HUES48 (cell line): ENCODE data around the gene ANAPC1.
"Not testable (repeated sequence)": the region's sequence is repeated elsewhere in the genome, so short reads cannot be mapped to it uniquely, and the experiment has no call there.

ENCODE experiments used
- H3K27ac ChIP-seq: one replicate; pipeline ENCODE4 v1.7.0; 2013; ENCODE audit warnings: low read depth, low read length, inconsistent platforms
- H3K27me3 ChIP-seq: 2 replicates; pipeline ENCODE4 v1.6.1; 2013; ENCODE audit warnings: mild to moderate bottlenecking, low read length; ENCODE audit not compliant: control insufficient read depth, insufficient read depth
- H3K36me3 ChIP-seq: 2 replicates; pipeline ENCODE4 v1.6.1; 2013; ENCODE audit warnings: low read length; ENCODE audit not compliant: control insufficient read depth, insufficient read depth
- H3K4me1 ChIP-seq: 2 replicates; pipeline ENCODE4 v1.6.1; 2013; ENCODE audit warnings: mild to moderate bottlenecking, low read length; ENCODE audit not compliant: control insufficient read depth, insufficient read depth
- H3K4me3 ChIP-seq: 2 replicates; pipeline ENCODE4 v1.5.1; 2013; ENCODE audit warnings: mild to moderate bottlenecking, low read depth, low read length
- H3K9ac ChIP-seq: 2 replicates; pipeline ENCODE4 v1.6.1; 2013; ENCODE audit warnings: mild to moderate bottlenecking, low read depth, low read length, moderate library complexity
- H3K9me3 ChIP-seq: 2 replicates; pipeline ENCODE4 v1.6.1; 2013; ENCODE audit warnings: low read length; ENCODE audit not compliant: control insufficient read depth, insufficient read depth

Gene ANAPC1

DNA sequence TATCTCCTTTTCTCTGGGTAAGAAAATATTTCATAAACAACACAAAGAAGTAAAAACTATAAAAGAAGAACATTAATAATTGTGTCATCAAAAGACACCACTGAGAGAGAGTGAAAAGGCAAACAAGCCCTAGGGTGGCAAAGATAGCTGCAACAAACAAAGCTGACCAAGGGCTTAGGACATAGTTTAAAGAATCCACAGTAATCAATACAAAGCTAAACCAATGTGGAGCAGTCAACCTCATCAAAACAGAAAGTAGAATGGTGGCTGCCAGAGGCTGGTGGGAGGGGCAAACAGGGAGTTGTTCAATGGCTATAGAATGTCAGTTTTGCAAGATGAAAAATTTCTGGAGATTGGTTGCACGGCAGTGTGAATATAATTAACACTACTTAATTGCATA is 93.4 kb downstream of the ANAPC1 start:
- not testable (repeated sequence) for H3K4me1 ChIP-seq, H3K9ac ChIP-seq, H3K9me3 ChIP-seq, H3K36me3 ChIP-seq, H3K4me3 ChIP-seq, H3K27ac ChIP-seq, H3K27me3 ChIP-seq

DNA sequence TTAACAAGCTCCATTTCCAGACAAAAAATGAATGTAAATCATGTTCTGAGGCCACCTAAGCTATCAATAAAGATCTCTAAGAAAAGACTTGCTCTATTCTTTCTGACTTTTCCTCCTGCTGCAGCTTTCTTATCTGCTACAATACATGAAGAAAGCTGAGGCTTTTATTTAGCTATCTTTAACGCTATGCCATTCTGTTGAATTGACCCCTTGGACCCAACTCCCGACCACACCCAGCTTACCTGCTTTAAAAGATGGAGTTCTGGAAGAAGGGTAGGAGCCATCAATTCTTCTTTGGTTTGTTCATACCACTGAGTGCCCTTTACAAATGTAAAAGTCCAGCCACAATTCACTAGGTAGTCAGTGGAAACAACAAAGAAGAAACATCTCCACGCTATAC is 99.9 kb downstream of the ANAPC1 start:
- H3K9ac ChIP-seq, H3K4me3 ChIP-seq, H3K27me3 ChIP-seq: not testable (repeated sequence)

DNA sequence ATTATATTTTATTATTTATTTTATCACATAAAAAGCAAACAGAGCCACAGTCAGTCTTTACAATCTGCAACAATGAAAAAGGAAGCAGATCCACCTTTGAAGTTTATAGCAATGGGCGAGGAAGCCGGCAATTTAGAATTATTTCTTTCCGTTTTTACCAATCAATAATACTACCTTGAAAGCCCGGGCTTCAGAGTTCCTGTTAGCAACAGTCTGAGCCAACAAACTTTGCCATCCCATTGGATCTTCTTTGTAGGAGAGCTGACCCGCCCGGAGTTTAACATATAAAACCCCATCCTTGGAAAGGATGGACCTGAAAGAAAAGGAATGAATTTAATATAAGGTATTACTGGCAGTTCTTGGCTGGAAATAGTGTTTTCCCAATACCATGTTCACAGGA is 101.8 kb downstream of the ANAPC1 start:
- not testable (repeated sequence) for H3K9ac ChIP-seq, H3K27me3 ChIP-seq, H3K9me3 ChIP-seq, H3K36me3 ChIP-seq, H3K4me1 ChIP-seq, H3K27ac ChIP-seq, H3K4me3 ChIP-seq

More for the DNA sequence above, 99.9 kb downstream of the ANAPC1 start:
- peaks cover 13% of the 10 kb centered on the region for H3K36me3 ChIP-seq
- not testable (repeated sequence) for H3K27ac ChIP-seq, H3K4me1 ChIP-seq, H3K9me3 ChIP-seq

DNA sequence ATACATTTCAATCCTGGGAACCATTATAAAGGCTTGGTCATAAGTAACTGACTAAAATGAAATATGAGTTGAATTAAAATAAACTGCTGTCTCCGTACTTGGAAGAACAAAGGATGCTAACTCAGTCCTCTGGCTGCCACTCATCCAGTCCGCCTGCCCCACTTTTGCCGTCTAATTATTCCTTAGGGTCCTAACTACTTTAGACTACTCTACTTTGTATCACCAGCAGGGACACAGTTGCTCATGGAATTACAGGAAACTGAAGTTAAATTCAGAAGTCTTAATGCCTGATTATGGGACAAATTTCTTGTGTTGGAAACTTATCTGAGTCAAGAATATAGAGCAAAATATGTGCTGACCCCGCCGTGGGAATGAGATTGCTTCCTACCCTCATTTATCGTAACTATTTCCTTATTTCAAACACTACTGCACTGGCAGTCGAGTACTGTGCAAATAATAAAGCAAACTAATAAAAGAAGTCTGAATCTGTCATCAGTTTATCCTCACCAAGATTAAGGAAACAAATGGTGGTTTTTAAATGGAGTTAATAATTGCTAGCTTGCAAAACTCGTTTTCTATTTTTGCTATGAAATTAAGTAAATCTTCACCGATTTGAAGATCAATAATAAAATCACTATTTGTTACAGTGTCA is 102.4 kb downstream of the ANAPC1 start:
- H3K4me1 ChIP-seq, H3K4me3 ChIP-seq, H3K9me3 ChIP-seq, H3K27me3 ChIP-seq, H3K36me3 ChIP-seq, H3K9ac ChIP-seq, H3K27ac ChIP-seq: not testable (repeated sequence)

DNA sequence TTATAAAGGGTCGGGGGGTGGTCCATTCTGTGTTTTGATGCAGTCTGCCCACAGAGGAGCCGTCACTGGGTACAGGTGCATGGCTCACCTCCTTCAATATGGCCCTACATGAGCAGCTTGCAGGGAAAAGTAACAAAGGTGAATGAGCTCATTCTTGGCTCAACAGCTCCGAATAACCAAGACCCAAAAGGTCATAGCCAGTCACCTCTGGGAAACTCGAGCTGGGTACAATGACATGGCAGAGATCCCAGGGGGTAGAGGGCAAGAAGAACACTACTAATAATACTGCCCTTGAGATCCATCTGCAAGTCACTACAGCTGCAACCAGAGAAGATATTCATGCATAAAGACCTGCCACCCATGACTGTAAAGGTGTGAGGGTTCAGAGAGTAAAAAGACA is 106.8 kb downstream of the ANAPC1 start:
- H3K27me3 ChIP-seq, H3K27ac ChIP-seq, H3K9me3 ChIP-seq, H3K4me1 ChIP-seq, H3K4me3 ChIP-seq, H3K9ac ChIP-seq, H3K36me3 ChIP-seq: not testable (repeated sequence)

DNA sequence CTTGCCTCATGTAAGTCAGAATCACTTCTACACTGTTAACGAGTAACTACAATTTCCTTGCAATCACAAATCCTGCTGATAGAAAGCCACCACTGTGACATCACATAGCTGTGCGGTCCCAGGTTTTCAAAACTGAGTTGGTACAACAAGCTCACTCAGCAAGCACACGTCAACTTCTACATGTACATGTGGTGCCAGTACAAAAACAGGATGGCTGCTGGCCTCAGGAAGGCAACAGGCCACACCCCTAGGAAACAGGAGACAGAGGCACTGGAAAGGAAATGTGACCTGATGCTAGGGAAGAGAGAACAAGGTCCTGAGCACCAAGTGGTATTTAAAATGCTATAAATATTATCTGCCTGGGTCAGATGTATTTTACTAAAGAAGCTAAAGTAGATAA is 107.7 kb downstream of the ANAPC1 start:
- not testable (repeated sequence) for H3K4me1 ChIP-seq, H3K36me3 ChIP-seq, H3K9me3 ChIP-seq, H3K27me3 ChIP-seq, H3K9ac ChIP-seq, H3K27ac ChIP-seq, H3K4me3 ChIP-seq

DNA sequence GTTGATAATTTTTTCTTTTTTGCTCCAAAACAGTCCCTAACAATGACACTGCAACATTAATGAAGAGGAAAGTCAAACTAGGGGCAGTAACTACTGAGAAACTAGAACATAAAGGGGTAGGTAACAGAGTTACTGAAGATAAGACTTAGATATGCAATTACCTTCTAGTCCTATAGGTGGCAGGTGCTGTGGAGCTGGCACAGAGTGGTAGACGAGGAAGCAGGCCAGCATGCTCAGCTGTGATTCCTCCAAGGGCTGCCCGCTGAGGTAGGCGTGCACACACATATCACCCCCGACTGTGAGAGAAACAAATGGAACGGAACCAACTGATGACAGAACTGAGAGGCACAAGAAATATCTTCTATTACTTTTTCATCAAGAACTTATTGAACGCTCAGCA is 111.8 kb downstream of the ANAPC1 start:
- not testable (repeated sequence) for H3K4me3 ChIP-seq, H3K9me3 ChIP-seq, H3K27ac ChIP-seq, H3K4me1 ChIP-seq, H3K9ac ChIP-seq, H3K36me3 ChIP-seq, H3K27me3 ChIP-seq

DNA sequence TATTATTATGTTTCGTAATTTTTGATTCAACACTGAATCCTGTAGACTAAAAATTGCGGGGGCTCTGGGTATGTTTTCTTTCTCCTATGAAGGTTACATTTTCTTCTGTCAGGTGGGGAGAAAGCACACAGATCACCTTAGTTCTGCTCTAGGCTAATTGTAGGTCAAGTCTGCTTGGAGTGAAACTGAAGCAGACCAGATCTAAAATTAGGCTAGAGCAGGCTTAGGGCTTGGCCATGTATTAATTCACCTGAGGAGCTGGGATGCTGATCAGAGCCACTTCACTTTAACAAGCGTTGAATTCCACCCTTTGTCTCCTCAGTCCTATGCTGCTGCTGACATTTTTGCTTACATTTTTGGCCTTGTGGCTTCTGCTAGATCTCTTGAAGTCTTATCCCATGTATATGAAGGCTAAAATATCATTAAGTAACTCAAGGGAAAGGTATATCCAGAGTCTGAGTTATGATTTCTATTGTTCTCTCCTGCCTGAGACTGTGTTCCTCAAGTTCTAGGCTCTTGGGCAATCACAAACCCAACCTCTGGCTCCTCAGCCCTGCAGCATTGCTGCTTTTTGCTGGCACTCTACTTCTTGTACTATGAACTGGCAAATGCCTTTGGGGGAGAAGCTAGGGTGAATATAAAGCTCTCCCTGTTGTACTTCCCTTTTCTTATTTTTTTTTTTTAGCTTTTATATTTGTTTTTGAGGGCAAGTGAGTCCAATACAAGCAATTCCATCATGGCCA is 112.9 kb downstream of the ANAPC1 start:
- H3K27ac ChIP-seq, H3K27me3 ChIP-seq, H3K36me3 ChIP-seq, H3K9me3 ChIP-seq, H3K4me1 ChIP-seq, H3K9ac ChIP-seq, H3K4me3 ChIP-seq: not testable (repeated sequence)

DNA sequence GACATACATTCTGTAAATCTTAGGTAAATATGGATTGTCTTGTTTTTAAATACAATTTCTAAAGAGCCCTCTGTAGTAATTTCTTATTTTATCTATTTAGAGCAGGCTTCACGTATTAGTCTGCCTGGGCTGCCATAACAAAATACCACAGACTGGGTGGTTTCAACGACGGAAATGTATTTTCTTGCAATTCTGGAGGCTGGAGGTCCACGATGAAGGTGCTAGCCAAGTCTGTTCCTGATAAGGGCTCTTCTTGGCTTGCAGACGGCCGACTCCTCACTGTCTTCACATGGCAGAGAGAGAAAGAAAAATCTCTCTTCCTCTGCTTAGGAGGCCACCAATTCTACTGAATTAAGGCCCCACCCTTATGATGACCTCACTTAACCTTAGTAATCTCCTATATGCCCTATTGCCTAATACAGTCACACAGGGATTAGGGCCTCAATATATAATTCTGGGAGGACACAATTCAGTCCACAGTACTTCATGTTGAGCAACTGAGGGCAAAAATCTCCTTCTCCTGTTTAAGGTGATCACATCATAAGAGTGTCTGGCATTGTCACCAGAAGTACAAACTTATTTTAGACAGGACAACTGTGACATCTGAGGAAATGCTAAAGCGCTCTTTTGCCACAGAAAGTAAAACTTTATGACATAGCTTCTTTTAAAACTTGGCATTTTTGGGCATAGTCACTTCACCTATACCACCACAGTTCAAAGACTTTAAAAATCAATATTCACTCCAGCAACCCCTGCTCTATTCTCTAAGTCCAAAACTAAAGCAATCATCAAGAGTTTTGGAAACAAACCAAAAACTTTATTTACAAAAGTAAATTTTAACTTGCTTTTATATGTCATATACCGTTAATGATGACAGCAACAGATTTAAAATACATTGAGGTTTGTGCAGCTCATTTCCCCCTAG is 115.5 kb downstream of the ANAPC1 start:
- H3K9me3 ChIP-seq, H3K4me1 ChIP-seq, H3K9ac ChIP-seq, H3K27me3 ChIP-seq, H3K36me3 ChIP-seq, H3K4me3 ChIP-seq, H3K27ac ChIP-seq: not testable (repeated sequence)

DNA sequence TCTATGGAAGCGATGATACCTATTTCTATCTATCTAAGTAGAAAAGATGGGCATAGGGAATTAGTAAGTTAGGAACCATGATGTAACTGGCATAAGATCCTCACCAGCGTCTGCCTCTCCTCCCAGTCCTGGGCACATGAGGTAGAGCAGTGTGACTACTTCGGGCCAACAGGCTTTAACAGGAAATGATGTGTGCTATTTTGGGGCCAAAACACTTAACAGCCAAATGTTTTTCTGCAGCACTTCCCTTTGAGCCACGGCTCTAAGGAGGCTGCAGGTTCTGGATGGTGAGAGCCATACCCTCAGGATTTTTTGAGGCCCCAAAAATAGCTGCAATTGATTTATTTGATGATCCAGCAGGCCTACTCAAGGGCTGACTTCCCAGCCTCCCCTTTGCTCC is 116.9 kb downstream of the ANAPC1 start:
- not testable (repeated sequence) for H3K9me3 ChIP-seq, H3K9ac ChIP-seq, H3K36me3 ChIP-seq, H3K4me3 ChIP-seq, H3K4me1 ChIP-seq, H3K27ac ChIP-seq, H3K27me3 ChIP-seq

DNA sequence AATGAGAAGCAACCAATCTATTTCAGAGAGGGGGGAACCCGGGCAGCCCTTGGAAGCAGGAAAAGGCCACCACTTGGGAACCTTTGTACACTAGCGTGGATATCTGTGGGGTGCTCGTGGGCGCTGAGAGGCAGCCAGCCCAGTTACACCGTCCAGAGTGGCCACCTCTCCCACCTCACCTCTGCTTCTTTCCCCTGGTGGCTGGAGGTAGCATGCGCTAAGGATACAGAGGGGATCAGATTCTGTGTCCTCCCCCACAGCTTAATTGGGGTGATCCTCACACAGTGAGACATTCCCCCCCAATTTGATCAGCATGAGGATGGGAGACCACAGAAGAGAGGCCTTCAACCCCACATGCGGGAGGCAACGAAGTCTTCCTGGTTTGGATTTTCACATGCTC is 117.7 kb downstream of the ANAPC1 start:
- H3K36me3 ChIP-seq, H3K27me3 ChIP-seq, H3K9me3 ChIP-seq, H3K4me3 ChIP-seq, H3K4me1 ChIP-seq, H3K9ac ChIP-seq, H3K27ac ChIP-seq: not testable (repeated sequence)
